Esophagus squamous epithelium (tissue), 5 donors: ENCODE results near the gene ACTR8. TPM values are rescaled to one million over a fixed set of nuclear protein-coding genes. Genes with fewer than 3 reads are reported as not detected.

Source experiments
- DNase-seq: peaks from one replicate; lab custom pipeline; 2025; lab: John Stamatoyannopoulos, UW
- H3K27ac ChIP-seq, 4 donors: fragments of 200-600 bp; sonication (generic); one replicate each; pipeline ENCODE4 v1.5.1; 2016 to 2019; ENCODE audit warnings: mild to moderate bottlenecking in 1 of 4
- H3K27me3 ChIP-seq, 4 donors: fragments of 200-600 bp; sonication (generic); 1 replicate in 3 of 4; 2 replicates in 1 of 4; pipeline versions ENCODE4 v1.5.1 to v1.6.0; 2017 to 2021; ENCODE audit warnings: antibody characterized with exemption in 1 of 4
- H3K36me3 ChIP-seq, 3 donors: fragments of 200-600 bp; sonication (generic); one replicate each; pipeline ENCODE4 v1.5.1; 2016 to 2019
- H3K4me1 ChIP-seq, 3 donors: fragments of 200-600 bp; sonication (generic); one replicate each; pipeline ENCODE4 v1.5.1; 2017 to 2019
- H3K4me3 ChIP-seq, 4 donors: fragments of 200-600 bp; sonication (generic); 1 replicate in 3 of 4; 2 replicates in 1 of 4; pipeline ENCODE4 v1.5.1; 2016 to 2019; ENCODE audit warnings: mild to moderate bottlenecking in 2 of 4, moderate library complexity in 1 of 4
- H3K9me3 ChIP-seq, 3 donors: fragments of 200-600 bp; sonication (generic); one replicate each; pipeline ENCODE4 v1.5.1; 2016 to 2019
- POLR2A ChIP-seq, 4 donors: fragments of 450-650 bp; IDR thresholded peaks; one replicate each; pipeline ENCODE4 v1.6.1; 2017; ENCODE audit warnings: antibody characterized with exemption in 4 of 4, mild to moderate bottlenecking in 4 of 4, moderate library complexity in 3 of 4
- WGBS, 2 donors: methylation state at CpG; one replicate each; pipeline ENCODE4 v1.1.5; 2018; 5-methylcytosine and 5-hydroxymethylcytosine counted together
- intact Hi-C: fragments of 100-400 bp; cut with DNase I; formaldehyde crosslinking; loops from one replicate; pipeline ENCODE4 v1.15.0; 2022
- total RNA-seq, 4 donors: library from RNA; depleted of rRNA; stranded (reverse); fragments of >200 nt; gene quantifications; one replicate each; pipeline ENCODE4 v1.1.0, GENCODE V29; 2016
- TF ChIP-seq, protein P1 (sequence below), 6 experiments: fragments of 450-650 bp in 4 of 6; fragments of 200-600 bp in 2 of 6; sonication (generic) in 2 of 6; IDR thresholded peaks; one replicate each; pipeline ENCODE4 v1.5.1; 2016 to 2019; ENCODE audit warnings: antibody characterized with exemption in 6 of 6, mild to moderate bottlenecking in 4 of 6, moderate library complexity in 4 of 6
- donor health status: DM: yes; HTN: yes; CAD: no.

ACTR8 gene
- total RNA-seq, 4 donors from 2014 or later: 10.7 to 19.3 (median 15.8) TPM

DNA sequence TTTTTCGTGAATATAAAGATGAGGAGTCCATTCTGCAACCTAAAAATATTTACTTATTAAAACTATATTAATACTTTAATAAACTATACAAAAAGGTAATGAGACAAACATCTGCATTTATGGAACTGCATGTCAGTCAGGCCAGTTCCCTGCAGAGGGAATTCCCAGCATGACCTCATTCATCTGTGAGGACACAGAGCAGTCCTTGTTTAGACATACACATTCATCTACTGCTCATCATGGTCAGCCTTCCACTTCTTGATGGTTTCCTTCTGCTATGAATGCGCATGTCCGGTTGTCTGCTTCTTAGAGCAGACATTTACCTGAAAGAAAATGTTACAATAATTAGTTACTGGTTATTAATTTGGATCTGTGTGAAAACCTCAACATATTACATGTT, 3.3 kb upstream of the ACTR8 start:
- no peaks in the 10 kb centered on the region for H3K27me3 ChIP-seq
- peaks cover 9 to 31% (median 12%) of the 10 kb centered on the region in 3 donors for H3K4me1 ChIP-seq
- TF ChIP-seq, protein P1, sequence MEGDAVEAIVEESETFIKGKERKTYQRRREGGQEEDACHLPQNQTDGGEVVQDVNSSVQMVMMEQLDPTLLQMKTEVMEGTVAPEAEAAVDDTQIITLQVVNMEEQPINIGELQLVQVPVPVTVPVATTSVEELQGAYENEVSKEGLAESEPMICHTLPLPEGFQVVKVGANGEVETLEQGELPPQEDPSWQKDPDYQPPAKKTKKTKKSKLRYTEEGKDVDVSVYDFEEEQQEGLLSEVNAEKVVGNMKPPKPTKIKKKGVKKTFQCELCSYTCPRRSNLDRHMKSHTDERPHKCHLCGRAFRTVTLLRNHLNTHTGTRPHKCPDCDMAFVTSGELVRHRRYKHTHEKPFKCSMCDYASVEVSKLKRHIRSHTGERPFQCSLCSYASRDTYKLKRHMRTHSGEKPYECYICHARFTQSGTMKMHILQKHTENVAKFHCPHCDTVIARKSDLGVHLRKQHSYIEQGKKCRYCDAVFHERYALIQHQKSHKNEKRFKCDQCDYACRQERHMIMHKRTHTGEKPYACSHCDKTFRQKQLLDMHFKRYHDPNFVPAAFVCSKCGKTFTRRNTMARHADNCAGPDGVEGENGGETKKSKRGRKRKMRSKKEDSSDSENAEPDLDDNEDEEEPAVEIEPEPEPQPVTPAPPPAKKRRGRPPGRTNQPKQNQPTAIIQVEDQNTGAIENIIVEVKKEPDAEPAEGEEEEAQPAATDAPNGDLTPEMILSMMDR (IDR thresholded peaks at IDR 0.05): no peak
- TF ChIP-seq POLR2A (IDR thresholded peaks at IDR 0.05): no peak
- intact Hi-C loops: no loop called here
- DNase-seq: no peak
- H3K9me3 ChIP-seq: no peaks in the 10 kb centered on the region
- H3K36me3 ChIP-seq: peaks cover 0 to 47% (median 4%) of the 10 kb centered on the region in 3 donors
- WGBS, 2 donors: 77 to 80% methylated on average over 3 of the region's 3 CpGs
- H3K4me3 ChIP-seq: no peak overlapping the region
- H3K27ac ChIP-seq: no peak overlapping the region

DNA sequence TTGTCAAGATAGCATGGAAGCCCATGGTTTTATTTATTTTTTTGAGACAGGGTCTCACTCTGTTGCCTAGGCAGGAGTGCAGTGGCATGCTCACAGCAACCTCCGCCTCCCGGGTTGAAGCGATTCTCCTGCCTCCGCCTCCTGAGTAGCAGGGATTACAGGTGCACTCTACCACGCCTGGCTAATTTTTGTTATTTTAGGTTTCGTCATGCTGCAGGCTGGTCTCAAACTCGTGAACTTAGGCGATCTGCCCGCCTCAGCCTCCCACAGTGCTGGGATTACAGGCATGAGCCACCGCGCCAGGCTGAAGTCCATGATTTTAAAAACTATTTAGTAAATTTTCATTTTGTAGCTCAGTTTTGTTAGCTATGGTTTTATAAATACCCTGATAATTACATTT, 2.7 kb upstream of the ACTR8 start:
- no peak overlapping the region for H3K27ac ChIP-seq
- peaks cover 9 to 31% (median 9%) of the 10 kb centered on the region in 3 donors for H3K4me1 ChIP-seq
- 94 to 100% methylated on average over 2 to 11 of the region's 11 CpGs for WGBS, 2 donors
- peaks cover 0 to 51% (median 4%) of the 10 kb centered on the region in 3 donors for H3K36me3 ChIP-seq
- H3K4me3 ChIP-seq: no peak overlapping the region
- no peaks in the 10 kb centered on the region for H3K9me3 ChIP-seq
- intact Hi-C loops: no loop called here
- no peaks in the 10 kb centered on the region for H3K27me3 ChIP-seq
- DNase-seq: no peak
- no peak for TF ChIP-seq POLR2A (IDR thresholded peaks at IDR 0.05)
- TF ChIP-seq, protein P1 (IDR thresholded peaks at IDR 0.05): no peak

DNA sequence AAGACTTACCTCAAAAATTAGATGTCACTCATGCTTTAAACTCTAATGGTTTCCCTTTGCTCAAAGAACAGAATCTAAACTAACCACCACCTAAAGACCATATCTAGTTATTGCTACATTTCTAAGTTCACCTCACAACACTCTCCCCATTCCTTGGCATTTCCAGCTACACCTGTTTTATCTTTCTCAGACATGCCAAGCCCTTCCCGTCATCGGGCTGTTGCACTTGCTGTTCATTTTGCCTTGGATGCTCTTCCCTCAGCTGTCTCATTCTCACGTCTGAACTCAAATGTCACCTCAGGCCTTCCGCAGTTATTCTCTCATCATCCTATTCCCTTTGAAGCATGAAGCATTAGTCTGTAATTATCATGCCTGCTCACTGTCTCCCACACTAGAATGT, 1.1 kb upstream of the ACTR8 start:
- 78 to 90% methylated on average over 4 of the region's 4 CpGs for WGBS, 2 donors
- Histone ChIP-seq H3K27me3 (no peaks in the 10 kb centered on the region), H3K4me1 (peaks cover 9 to 24% (median 9%) of the 10 kb centered on the region in 3 donors), H3K36me3 (peaks cover 0 to 64% (median 4%) of the 10 kb centered on the region in 3 donors), H3K27ac (no peak overlapping the region), H3K4me3 (no peak overlapping the region), H3K9me3 (no peaks in the 10 kb centered on the region)
- TF ChIP-seq, protein P1 (IDR thresholded peaks at IDR 0.05): no peak
- no peak for TF ChIP-seq POLR2A (IDR thresholded peaks at IDR 0.05)
- intact Hi-C loops: no loop called here
- no peak for DNase-seq

DNA sequence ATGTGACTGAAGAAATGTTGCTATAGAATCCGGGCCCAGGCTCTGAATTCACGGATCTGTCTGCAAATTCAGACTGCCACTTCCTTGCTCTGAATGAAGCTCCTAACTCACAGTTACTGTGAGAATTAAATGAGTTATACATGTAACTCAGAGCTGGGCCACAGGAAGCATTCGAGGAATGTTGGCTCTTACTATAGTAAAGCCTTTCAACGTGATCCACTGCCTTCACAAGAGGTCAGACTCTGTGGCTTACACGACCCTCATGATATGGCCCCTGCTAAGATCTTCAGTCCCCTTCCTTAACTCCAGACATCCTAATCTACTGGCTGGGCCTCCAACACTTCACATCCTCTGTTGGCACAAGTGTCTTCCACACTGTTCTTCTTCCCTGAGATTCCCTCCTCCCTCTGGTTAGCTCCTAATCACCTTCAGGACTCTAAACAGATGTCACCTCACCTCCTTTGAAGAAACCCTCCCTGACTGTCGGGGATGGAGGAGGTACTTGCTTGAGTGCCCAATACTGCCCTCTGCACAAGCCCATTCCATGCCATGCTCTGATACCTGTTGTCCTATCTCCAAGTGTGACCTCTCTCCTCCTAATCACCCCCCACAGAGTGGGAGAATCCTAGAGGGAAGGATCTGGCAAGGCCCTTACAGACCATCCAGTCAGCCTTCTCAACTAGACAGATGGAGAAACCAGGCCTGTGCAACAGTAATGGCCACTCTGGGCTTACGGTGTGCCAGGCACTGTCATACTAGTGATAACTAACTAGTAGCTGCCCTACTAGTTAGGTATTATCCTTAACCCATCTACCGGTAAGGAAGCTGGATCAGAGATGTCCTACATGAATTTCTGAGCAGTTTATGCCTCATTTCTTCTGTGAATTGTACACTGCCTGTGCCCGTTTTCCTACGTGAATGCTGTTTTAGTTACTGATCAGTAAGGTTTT, 1.3 kb downstream of the ACTR8 start:
- peaks cover 1 to 66% (median 11%) of the 10 kb centered on the region in 3 donors for H3K36me3 ChIP-seq
- H3K27me3 ChIP-seq: no peaks in the 10 kb centered on the region
- WGBS, 2 donors: 58 to 61% methylated on average over 10 of the region's 10 CpGs
- H3K27ac ChIP-seq: peak overlapping the region in 2 of 4 donors; percentile 91 to 95
- peaks cover 9 to 24% (median 9%) of the 10 kb centered on the region in 3 donors for H3K4me1 ChIP-seq
- intact Hi-C loops: no loop called here
- TF ChIP-seq, protein P1 (IDR thresholded peaks at IDR 0.05): no peak
- no peak for TF ChIP-seq POLR2A (IDR thresholded peaks at IDR 0.05)
- H3K9me3 ChIP-seq: no peaks in the 10 kb centered on the region
- H3K4me3 ChIP-seq: peak overlapping the region; percentile 58 to 94 (median 89)
- no peak for DNase-seq
